Measurements from ENCODE around the gene MCAT. TPM values are rescaled to one million over a fixed set of nuclear protein-coding genes. Genes with fewer than 3 reads are reported as not detected.

The MCAT gene
- total and polyA plus RNA-seq, 4 donors = 6.5 to 12.8 (median 9.9) TPM

DNA sequence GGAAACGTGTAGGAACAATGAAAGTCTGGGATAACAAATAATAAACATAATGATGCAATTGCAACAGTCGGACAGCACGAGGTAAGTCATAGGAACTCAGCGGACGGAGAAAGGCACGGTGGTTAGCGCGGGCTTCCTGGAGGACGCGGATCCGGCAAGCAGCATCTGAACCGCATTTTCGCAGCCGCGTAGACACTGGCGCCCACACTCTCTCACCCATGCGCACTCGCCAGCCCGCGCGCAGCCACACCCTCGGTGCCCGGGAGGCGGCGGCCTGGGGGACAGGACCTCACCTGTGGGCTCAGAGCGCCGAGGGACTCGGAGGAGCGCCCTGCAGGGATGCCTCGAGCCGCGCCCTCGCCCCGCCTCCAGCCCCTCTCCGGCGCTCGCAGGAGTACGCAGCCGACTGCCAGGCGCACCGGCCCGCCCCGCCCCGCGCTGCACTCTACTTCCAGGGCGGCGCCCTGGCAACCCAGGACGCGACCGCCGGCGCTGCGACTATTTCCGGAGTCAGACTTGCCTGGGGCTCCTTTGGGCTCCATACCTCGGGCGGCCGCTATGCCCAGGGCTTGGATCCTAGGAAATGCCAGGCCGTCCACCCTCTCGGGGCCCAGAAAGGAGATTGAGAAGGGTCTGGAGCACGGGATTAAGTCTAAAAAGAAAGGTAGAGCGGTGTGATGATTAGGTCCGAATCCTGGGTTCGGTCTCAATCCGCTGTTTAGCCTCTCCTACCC lies 54.0 kb downstream of the MCAT start, which contains the start of gene TTLL1:
TSS of gene TTLL1 (minus strand) at position 408 of the 734 bp plus-strand sequence. CDS start 13,805 bp downstream, outside the sequence.
- WGBS, 2 donors = 4 to 6% methylated on average over 55 to 64 of the region's 64 CpGs
- DNase-seq = peak; percentile 93 to 95
- Histone ChIP-seq H3K9me3 (ENCODE audit: control insufficient read depth, low read length) (no peaks in the 10 kb centered on the region), H3K4me3 (ENCODE audit: low read length in 2 of 2) (peak within 1 kb of the TSS; percentile 69 to 72), H3K4me1 (ENCODE audit: control insufficient read depth in 1 of 2, insufficient read depth in 2 of 2, low read length in 2 of 2) (no peaks in the 10 kb centered on the region), H3K27ac (ENCODE audit: low read depth in 1 of 2, low read length in 2 of 2) (no peak within 1 kb of the TSS), H3K27me3 (ENCODE audit: control insufficient read depth in 1 of 2, insufficient read depth in 2 of 2, low read length in 1 of 2) (no peaks in the 10 kb centered on the region), H3K36me3 (ENCODE audit: control insufficient read depth in 1 of 2, insufficient read depth in 2 of 2, low read length in 1 of 2) (no peaks in the 10 kb centered on the region)
- intact Hi-C loops (cut with DNase I) = no loop called here
- ATAC-seq (ENCODE audit: low FRiP score) = peak; percentile 95

DNA sequence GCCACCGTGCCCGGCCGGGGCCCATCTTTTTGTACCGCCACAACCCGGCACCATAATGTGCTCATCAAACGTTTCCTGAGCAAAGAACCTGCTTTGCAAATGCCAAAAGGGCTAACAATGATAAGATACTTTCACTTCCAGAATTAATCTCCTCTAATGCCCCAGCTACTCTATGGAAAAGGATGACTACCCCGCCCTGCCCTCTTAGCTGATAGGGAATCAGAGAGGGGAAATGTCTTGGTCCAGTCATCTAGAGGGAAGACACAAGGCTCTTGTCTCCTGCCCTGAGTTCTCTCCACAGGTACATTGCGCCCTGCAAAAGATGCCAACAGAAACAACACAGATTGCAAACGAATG lies 54.6 kb downstream of the MCAT start:
- Histone ChIP-seq H3K27ac (ENCODE audit: low read depth in 1 of 2, low read length in 2 of 2) (no peak overlapping the region), H3K27me3 (ENCODE audit: control insufficient read depth in 1 of 2, insufficient read depth in 2 of 2, low read length in 1 of 2) (no peaks in the 10 kb centered on the region), H3K4me3 (ENCODE audit: low read length in 2 of 2) (peak overlapping the region; percentile 69 to 72), H3K4me1 (ENCODE audit: control insufficient read depth in 1 of 2, insufficient read depth in 2 of 2, low read length in 2 of 2) (no peaks in the 10 kb centered on the region), H3K9me3 (ENCODE audit: control insufficient read depth, low read length) (no peaks in the 10 kb centered on the region), H3K36me3 (ENCODE audit: control insufficient read depth in 1 of 2, insufficient read depth in 2 of 2, low read length in 1 of 2) (no peaks in the 10 kb centered on the region)
- WGBS, 2 donors = 62 to 64% methylated on average over 9 of the region's 9 CpGs
- DNase-seq (no peak), ATAC-seq (ENCODE audit: low FRiP score) (no peak)
- intact Hi-C loops (cut with DNase I) = no loop called here

DNA sequence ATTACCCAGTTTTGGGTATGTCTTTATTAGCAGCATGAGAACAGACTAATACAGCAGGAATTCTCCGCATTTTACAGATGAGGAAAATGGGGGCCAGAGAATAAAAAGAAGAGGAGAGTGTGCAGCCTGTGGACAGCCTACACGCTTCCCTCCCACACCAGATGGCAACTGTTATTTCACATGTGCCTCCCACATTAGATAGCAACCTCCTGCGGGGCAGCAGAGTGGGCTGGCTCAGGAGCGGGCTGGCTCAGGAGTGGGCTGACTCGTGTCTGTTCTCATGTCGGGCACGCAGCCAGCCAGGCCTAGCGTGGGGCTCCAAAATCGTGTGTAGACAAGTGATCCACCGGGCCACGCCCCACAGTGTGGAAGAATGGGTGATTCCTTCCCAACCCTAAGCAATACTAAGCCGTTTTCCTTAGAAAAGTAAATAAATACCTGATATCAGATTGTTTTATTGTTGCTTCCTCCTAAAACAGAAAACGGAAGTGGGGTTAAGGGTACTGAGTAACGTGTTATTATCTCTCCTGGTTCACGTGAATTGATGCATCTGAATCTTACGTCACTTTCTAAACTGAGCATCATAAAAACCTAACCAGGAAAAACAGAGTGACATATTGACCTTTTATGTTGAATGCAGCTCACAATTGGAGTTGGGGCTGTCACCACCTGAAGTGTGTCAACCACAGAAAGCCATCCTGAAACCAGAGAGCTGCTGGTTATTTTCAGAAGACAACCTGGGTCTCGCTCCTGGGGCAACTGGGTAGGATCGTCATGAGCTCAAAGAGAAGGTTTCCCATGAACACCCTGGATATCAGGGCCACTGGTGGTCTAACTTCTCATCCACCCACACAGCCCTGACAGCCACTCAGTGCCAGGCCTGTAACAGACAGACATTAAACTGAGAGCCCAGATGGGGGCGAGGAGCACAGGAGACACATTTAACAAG lies 57.3 kb downstream of the MCAT start:
- Histone ChIP-seq H3K36me3 (ENCODE audit: control insufficient read depth in 1 of 2, insufficient read depth in 2 of 2, low read length in 1 of 2) (no peaks in the 10 kb centered on the region), H3K27me3 (ENCODE audit: control insufficient read depth in 1 of 2, insufficient read depth in 2 of 2, low read length in 1 of 2) (no peaks in the 10 kb centered on the region), H3K4me3 (ENCODE audit: low read length in 2 of 2) (no peak overlapping the region), H3K4me1 (ENCODE audit: control insufficient read depth in 1 of 2, insufficient read depth in 2 of 2, low read length in 2 of 2) (no peaks in the 10 kb centered on the region), H3K9me3 (ENCODE audit: control insufficient read depth, low read length) (no peaks in the 10 kb centered on the region), H3K27ac (ENCODE audit: low read depth in 1 of 2, low read length in 2 of 2) (no peak overlapping the region)
- intact Hi-C loops (cut with DNase I) = no loop called here
- 82 to 83% methylated on average over 19 of the region's 19 CpGs for WGBS, 2 donors
- ATAC-seq (ENCODE audit: low FRiP score) (no peak), DNase-seq (no peak)

Other genes with a start within 250 kb of the MCAT start
- 100 to 1,000 TPM in 1 of 2 donors, 10 to 100 TPM in 1; 59.1 to 127 TPM for gene PACSIN2, start 128.2 kb downstream of the MCAT start, total RNA-seq
- 100 to 1,000 TPM in 1 of 2 donors, 10 to 100 TPM in 1; 50.5 to 110 TPM for gene PACSIN2, start 128.2 kb downstream of the MCAT start, polyA plus RNA-seq
- 1 to 10 TPM; 3.0 to 5.9 TPM for gene TTLL1, start 54.0 kb downstream of the MCAT start, total RNA-seq
- gene TTLL1, start 54.0 kb downstream of the MCAT start, polyA plus RNA-seq = 1 to 10 TPM; 4.5 to 5.8 TPM
- not detected for gene BIK, start 32.6 kb downstream of the MCAT start, total RNA-seq
- gene BIK, start 32.6 kb downstream of the MCAT start, polyA plus RNA-seq = 1 to 10 TPM in 1 of 2 donors, under 1 TPM in 1; 0.23 to 1.6 TPM
- gene TSPO, start 8.2 kb upstream of the MCAT start, total RNA-seq = 100 to 1,000 TPM in 1 of 2 donors, 10 to 100 TPM in 1; 88.7 to 120 TPM
- gene TSPO, start 8.2 kb upstream of the MCAT start, polyA plus RNA-seq = 100 to 1,000 TPM; 287 to 311 TPM
- gene TTLL12, start 43.7 kb upstream of the MCAT start, total RNA-seq = 10 to 100 TPM; 13.1 to 16.4 TPM
- 10 to 100 TPM; 12.2 to 13.6 TPM for gene TTLL12, start 43.7 kb upstream of the MCAT start, polyA plus RNA-seq
- gene SCUBE1, start 200.0 kb upstream of the MCAT start, total RNA-seq = 10 to 100 TPM in 1 of 2 donors, 1 to 10 TPM in 1; 5.4 to 18.7 TPM
- gene SCUBE1, start 200.0 kb upstream of the MCAT start, polyA plus RNA-seq = 1 to 10 TPM in 1 of 2 donors, under 1 TPM in 1; 0.88 to 1.5 TPM

Data from aorta (tissue), 5 donors.